ENCODE results near the gene GPR142.

The GPR142 gene

DNA sequence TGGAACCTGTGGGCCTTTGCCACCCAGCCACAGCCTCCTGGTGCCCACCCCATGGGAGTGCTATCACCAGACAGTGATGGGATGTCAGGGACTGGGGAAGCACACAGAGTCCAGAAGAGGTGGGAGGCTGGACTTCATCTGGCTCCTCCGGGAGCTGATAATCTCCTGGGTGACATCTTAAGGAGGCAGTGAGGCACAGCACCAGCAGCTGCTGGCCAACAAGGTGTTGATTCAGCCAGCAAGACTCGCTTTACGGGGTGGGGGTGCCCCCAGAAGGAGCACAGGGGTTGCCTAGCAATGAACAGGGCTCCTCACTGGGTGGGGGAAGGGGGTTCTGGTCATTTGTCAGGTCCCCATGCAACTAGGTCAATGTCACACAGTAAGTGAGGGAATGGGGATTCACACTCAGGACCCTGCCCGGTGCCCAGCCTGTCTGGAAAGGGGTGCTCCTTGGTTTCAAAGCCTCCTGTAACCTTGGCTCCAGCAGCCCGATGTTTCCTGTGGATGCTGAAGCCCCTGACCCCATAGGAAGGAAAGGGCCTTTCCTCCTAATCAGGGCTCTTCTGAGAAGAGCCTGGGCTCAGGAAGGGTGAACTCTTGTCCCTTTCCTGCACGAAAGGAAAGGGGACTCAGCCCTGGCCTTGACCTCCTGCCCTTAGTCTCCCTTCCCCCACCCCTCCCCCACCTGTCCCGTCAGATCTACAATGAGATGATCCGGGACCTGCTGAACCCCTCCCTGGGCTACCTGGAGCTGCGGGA lies 23.6 kb upstream of the GPR142 start:
- in situ Hi-C loops (cut with MboI; ENCODE audit: low sequenced_read_pairs), result no loop called here

DNA sequence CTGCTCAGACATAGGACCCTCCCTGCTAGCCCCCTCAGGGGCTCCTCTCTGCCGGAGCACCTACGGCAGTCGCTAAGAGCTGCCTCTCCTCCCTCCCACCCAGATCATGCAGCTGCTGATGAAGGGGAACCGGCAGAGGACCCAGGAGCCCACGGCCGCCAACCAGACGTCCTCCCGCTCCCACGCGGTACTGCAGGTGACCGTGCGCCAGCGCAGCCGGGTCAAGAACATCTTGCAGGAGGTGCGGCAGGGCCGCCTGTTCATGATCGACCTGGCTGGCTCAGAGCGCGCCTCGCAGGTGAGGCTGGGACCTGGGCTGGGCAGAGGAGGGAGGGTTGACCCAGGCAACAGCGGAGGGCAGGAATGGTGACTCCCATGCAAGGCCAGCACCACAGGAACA lies 22.6 kb upstream of the GPR142 start:
- in situ Hi-C loops (cut with MboI; ENCODE audit: low sequenced_read_pairs), result no loop called here

DNA sequence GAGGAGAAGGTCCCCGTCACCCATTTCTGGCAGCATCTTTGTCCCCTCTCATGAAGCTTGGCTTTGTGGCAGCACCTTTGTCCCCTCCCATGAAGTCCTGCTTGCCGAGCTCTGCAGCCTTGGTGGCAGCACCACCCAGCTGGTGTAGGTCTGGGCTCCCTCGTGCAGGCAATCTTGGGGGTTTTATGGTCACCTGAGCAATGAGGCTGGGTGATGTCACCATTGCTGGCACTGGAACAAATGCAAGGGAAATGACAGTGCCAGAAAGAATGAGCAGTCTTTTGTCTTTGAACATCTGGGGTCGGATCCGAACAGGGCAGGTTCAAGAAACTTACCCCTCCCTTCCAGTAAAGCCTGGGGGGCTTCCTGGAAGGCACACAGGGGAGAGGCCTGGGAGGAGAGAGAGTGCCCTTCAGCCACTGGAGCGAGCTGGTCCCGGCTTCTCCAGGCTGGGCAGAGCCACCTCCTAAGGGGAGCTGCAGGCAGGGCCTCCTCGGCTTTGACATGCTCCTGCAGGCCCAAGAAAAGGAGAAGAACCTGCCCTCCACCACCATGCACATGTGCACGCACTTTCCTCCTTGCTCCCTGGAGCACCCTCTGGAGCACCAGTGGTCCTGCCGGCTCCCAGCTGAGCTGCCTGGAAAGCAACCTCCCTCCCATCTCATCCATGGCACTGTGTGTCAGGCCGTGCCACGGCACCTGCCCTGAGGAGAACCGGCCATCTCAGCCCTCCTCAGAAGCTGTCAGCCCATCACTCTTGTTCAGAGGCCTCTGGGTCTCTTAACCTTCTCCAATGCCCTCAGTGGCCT lies 21.7 kb upstream of the GPR142 start:
- in situ Hi-C loops (cut with MboI; ENCODE audit: low sequenced_read_pairs), result no loop called here

DNA sequence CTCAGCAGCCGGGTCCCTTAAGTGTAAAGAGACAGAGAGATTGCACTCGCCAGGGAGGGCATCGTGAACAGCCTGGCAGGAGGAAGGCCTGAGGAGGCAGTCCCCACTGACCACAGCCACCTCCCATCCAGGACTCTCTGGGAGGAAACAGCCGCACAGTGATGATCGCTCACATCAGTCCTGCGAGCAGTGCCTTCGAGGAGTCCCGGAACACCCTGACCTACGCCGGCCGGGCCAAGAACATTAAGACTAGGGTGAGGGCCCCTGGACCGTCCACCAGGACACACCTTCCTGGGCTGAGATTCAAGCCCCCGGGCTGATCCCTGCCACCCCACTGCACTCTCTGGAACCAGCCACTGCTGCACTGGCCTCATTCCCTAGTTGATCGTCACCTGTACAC lies 19.7 kb upstream of the GPR142 start:
- in situ Hi-C loops (cut with MboI; ENCODE audit: low sequenced_read_pairs), result no loop called here

DNA sequence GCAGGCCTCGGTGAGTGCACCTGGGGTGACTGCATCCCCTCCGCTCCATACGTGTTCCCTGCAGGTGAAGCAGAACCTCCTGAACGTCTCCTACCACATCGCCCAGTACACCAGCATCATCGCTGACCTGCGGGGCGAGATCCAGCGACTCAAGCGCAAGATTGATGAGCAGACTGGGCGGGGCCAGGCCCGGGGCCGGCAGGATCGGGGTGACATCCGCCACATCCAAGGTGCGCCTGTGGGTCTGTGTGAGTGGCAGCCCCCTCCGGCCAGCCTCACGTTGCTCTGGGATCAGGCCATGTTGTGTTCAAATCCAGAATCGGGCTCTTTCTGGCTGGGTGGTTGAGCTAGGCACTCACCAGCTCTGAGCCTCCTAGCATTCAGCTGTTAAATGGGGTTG lies 18.2 kb upstream of the GPR142 start:
- in situ Hi-C loops (cut with MboI; ENCODE audit: low sequenced_read_pairs), result no loop called here

DNA sequence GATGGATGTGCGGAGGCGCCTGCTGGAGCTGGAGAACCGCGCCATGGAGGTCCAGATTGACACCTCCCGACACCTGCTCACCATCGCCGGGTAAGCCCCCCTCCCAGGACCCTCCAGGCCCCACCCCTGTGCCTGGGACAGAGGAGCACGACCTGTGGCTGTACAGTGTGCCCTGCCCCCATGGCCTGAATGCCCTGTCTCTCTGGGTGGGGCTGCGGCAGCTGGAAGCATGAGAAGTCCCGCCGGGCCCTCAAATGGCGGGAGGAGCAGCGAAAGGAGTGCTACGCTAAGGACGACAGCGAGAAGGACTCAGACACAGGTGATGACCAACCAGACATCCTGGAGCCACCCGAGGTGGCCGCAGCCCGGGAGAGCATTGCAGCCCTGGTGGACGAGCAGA lies 16.8 kb upstream of the GPR142 start:
- in situ Hi-C loops (cut with MboI; ENCODE audit: low sequenced_read_pairs), result loop anchor here (10.0 kb wide), 1 partner anchor 136 kb away; the partner anchor contains the start of gene TTYH2

DNA sequence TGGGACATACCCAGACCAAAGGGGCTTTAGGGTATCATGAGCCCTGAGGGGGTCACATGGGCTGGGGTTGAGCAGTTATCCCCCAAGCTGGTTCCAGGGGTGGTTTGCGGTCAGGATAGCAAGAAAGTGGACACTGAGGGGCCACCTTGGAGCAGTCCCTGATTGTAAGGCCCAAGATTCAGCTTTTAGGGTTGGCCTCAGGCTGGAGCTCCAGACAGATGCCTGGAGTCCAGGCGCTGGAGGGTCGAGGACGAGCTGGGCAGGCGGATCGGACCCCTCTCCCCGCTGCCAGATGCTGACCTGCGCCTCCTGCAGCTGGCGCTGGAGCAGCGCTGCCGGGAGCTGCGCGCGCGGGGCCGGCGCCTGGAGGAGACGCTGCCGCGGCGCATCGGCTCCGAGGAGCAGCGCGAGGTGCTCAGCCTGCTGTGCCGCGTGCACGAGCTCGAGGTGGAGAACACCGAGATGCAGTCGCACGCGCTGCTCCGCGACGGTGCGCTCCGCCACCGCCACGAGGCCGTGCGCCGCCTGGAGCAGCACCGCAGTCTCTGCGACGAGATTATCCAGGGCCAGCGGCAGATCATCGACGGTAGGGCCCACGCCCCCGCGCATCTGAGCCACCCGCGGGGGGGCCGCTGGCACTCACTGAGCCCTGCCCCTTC lies 15.6 kb upstream of the GPR142 start:
- in situ Hi-C loops (cut with MboI; ENCODE audit: low sequenced_read_pairs), result loop anchor here (10.0 kb wide), 1 partner anchor 137 kb away; the partner anchor contains the start of gene TTYH2

DNA sequence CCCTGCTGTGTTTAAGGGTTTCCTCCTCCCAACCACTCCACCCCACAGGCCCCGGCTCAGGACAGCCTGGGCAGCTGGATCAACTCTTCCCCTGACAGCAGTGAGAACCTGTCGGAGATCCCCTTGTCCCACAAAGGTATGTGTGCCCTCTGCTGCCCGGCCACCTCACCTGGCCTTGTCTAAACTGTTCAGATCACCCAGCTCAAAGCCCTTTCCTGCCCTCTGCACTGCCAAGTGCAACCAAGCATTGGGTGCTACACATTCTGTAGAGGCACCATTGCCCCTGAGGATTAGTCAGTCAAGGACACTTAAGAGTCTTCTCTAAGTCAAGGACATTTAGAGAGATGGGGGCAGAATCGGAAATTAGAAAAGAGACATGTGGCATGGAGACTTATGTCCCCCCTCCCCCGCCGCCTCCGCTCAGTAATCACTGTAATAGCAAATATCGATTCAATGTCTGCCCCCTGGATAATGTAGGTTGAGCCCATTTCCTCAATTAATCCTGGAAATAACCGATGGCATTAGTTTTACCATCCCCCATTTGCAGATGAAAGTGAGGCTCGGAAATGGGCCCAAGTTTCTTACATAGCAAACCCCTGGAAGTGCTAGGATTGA lies 13.8 kb upstream of the GPR142 start:
- in situ Hi-C loops (cut with MboI; ENCODE audit: low sequenced_read_pairs), result loop anchor here (10.0 kb wide), 1 partner anchor 139 kb away; the partner anchor contains the start of gene TTYH2

DNA sequence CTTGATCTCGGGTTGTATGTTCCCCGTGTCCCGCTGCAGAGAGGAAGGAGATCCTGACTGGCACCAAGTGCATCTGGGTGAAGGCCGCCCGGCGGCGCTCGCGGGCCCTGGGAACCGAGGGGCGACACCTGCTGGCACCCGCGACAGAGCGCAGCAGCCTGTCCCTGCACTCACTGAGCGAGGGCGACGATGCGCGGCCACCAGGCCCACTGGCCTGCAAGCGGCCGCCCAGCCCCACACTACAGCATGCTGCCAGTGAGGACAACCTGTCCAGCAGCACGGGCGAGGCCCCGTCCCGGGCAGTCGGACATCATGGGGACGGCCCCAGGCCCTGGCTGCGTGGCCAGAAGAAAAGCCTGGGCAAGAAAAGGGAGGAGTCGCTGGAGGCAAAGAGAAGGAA lies 13.2 kb upstream of the GPR142 start:
- in situ Hi-C loops (cut with MboI; ENCODE audit: low sequenced_read_pairs), result loop anchor here (10.0 kb wide), 1 partner anchor 139 kb away; the partner anchor contains the start of gene TTYH2

DNA sequence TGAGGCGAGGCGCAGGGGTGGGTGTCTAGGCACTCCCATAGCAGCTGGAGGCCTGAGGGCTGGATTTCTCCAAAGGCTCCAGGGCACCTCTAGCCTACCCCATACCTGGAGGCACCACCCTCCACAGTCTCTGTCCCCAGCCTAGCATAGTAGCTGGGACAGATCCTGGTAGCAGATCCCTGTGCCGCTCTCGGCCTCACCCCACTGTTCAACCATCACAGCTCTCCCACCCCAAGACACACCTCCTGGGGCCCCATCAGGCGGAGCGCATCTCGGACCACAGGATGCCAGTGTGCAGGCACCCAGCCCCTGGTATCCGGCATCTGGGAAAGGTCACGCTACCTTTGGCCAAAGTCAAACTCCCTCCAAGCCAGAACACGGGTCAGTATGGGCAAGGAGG lies 12.7 kb upstream of the GPR142 start:
- in situ Hi-C loops (cut with MboI; ENCODE audit: low sequenced_read_pairs), result loop anchor here (10.0 kb wide), 1 partner anchor 140 kb away; the partner anchor contains the start of gene TTYH2

DNA sequence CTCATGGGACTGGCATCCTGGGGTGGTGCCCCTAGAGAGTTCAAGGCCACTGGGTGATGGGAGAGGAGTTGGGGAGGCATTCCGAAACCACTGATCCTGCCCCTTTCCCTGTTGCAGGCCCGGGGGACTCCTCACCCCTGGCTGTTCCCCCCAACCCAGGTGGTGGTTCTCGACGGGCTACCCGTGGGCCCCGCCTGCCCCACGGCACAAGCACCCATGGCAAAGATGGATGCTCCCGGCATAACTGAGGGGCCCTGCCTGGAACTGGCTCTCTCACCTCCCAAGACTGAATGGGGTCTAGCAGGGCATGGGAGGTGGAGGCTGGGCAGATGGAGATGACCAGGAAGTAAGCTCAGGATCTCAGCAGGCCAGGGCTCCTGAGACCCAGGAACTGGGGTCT lies 12.2 kb upstream of the GPR142 start:
- in situ Hi-C loops (cut with MboI; ENCODE audit: low sequenced_read_pairs), result loop anchor here (10.0 kb wide), 1 partner anchor 140 kb away; the partner anchor contains the start of gene TTYH2

DNA sequence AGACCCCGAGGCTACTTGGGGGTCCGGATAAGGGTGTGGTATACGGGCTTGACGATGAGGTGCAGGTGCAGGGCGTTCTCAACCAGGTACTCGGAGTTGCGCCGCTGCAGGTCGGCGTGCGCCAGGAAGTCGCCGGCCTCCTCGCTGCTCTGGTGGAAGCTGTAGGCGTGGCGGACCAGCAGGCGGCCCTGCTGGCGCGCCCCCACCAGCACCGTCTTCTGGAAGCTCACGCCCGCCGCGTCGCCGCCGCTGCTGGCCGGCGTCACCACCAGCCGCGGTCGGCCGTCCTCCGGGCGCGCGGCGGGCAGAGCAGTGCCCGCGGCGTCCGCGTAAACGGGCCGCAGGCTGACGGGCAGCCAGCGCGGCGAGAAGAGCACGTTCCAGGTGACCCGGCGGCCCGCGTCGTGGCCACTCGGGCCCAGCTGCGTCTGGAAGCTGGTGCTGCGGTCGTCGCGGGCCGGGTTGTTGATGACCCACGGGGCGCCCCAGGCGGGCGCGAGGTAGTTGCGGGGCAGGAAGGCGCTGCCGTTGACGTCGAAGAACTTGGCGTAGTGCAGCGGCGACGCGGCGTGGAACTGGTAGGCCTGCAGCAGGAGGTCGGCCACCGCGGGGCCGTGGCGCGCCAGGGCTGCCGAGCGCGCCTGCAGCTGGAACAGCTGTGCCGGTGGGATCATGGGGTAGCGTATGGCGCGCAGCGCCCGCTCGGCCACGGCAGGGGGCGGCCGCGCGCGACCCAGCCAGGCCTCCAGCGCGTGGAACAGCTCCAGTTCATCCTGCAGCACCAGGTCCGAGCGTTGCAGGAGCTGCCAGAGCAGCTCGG lies 10.4 kb upstream of the GPR142 start:
- in situ Hi-C loops (cut with MboI; ENCODE audit: low sequenced_read_pairs), result loop anchor here (10.0 kb wide), 1 partner anchor 142 kb away; the partner anchor contains the start of gene TTYH2

DNA sequence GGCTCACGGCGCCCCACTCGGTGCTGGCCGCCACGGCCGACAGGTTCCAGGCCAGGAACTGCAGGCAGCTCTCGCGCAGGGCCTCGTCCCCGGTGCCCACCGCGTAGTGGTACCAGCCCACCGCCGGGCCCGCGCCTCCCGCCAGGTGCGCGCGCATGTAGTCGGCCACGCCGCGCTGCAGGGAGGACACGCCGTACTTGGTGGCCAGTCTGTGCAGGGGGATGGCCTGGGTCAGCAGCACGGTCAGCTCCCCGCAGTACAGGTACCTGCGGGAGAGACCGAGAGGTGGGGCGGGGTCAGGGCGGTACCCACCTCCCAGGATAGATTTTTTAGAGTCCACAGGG lies 9.9 kb upstream of the GPR142 start:
- in situ Hi-C loops (cut with MboI; ENCODE audit: low sequenced_read_pairs), result loop anchor here (10.0 kb wide), 1 partner anchor 143 kb away; the partner anchor contains the start of gene TTYH2

DNA sequence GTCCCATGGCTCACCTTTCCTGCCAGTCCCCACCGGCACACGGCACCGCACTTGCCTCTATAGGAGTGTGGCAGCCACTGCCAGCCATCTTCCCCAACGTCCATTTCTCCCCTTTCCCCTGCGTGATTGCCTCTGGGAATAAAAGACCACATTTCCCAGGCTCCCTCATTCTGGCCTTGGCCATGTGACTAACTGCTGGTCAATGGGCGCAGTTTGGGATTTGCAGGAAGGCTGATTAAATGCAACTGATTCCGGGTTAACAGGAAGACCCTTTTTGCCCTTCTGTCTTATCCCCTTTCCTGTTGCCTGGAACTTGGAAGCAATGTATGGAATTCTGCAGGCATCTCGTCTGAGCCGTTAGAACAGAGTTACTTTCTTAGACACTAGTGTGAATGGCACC lies 8.6 kb upstream of the GPR142 start:
- in situ Hi-C loops (cut with MboI; ENCODE audit: low sequenced_read_pairs), result loop anchor here (10.0 kb wide), 1 partner anchor 144 kb away; the partner anchor contains the start of gene TTYH2

DNA sequence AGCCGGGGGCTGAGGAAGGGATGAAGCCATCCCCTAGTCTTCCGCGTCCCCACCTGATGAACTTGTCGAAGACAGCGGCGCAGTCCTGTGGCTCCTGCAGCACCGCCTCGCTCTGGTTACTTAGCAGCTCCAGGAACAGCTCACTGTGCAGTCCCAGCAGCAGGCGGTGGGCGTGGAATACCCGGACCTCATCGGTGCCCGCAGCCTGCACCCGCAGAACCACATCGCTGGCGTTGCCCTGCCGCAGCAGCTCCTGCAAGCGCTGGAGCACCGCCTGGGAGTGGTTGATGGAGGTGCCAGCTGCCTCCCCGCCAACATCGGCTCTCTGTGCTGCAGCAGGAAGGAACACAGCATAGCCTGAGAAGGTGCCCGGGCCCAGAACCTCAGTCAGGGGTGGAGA lies 7.4 kb upstream of the GPR142 start:
- in situ Hi-C loops (cut with MboI; ENCODE audit: low sequenced_read_pairs), result loop anchor here (10.0 kb wide), 1 partner anchor 145 kb away; the partner anchor contains the start of gene TTYH2

DNA sequence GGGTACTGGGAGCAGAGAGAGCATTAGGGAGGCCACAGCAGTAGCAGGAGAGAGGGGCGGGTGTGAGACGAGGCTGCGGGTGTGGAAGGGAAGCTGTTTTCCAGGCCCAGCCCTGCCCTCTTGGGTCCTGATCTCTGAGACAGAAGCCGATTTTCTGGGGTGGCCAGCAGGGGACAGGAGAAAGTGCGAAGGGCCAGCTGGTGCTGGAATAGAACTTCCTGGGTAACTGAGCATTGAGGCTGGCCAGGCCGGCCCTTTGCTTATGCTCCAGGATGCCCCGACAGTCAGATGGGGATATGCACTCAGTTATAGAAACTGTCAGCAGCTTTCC lies 6.4 kb upstream of the GPR142 start:
- in situ Hi-C loops (cut with MboI; ENCODE audit: low sequenced_read_pairs), result no loop called here

DNA sequence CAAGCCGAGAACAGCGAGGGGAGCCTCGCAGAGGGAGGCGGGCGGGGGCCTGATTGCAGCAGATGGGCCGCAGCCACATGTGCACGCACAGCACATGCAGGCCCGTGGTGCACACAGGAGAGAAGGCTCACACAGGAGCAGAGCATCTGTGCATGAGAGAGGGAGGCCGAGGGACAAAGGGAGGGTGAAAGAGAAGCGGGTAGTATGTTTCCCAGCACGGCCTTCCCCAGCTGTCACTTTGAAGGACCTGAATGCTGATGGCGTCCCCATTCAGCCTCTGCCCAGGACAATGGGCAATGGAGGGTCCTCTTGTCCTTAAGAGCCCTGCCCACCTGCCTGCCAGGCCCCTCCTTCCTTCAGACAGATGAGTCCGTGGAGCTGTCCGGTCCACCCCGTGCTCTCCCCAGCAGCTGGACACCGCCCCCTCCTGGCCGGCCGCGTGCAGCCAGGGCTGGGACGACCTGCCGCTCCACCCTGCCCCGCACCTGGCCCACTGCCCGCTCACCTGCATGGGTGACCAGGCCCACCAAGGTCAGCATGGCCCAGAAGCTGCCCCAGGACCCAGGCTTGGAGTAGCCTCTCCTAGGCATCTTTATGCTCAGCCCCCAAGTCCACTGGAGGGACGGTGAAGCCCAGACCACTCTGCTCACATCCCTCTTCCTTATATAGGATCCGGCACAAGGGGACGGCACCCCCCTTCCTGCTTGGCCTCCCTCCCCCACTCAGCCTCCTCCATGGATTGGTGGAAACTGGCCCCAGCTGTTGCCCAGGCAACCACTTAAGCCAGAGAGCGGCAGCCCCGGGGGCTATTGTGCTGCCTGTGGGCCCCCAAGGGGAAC lies 5.9 kb upstream of the GPR142 start, which contains the start of gene BTBD17:
Gene BTBD17, minus strand, starts transcription at position 639 of the 839 bp plus-strand sequence. Its CDS starts 49 bp downstream, at position 590.
- in situ Hi-C loops (cut with MboI; ENCODE audit: low sequenced_read_pairs), result no loop called here

DNA sequence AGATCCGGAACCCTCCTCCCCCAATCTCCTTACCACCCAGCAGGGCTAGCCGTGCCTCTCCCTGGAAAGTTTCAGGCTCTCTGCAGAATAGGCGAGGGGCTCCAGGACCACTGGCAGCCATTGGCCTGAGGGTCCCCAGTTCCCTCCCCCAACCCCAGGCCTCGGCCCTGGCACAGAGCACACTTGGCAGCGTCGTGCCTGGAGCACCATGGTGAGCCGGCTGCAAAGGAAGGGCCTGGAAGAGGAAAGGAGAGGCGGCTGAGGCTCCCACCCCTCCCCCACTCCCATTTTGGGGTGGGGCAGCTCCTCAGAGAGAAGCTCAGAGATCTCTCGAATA lies 5.3 kb upstream of the GPR142 start:
- in situ Hi-C loops (cut with MboI; ENCODE audit: low sequenced_read_pairs), result no loop called here
